Stimulated activated CD8-positive, alpha-beta memory T cell treated with anti-CD3 and anti-CD28 coated beads, Interleukin-4, amount 100 ng/mL, for 48 hours (primary cell): ENCODE results near the gene CRY1.
"Not testable (repeated sequence)": the region's sequence is repeated elsewhere in the genome, so short reads cannot be mapped to it uniquely, and the experiment has no call there.

Experiments used
- DNase-seq: peaks from one replicate; pipeline ENCODE4 v3.0.0-alpha.2; 2020

Gene CRY1

DNA sequence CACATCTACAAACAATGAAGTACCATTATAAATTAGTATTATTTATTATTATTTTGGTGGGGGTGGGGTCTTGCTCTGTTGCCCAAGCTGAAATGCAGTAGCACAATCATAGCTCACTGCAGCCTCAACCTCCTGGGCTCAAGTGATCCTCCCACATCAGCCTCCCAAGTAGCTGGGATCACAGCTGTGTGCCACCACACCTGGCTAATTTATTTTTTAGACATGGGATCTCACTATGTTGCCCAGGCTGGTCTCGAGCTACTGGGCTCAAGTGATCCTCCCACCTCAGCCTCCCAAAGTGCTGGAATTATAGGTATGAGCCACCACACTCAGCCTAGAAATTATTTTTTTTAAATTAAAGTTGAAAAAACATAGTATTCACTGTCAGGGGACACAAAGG lies 15.0 kb upstream of the CRY1 start:
- DNase-seq: not testable (repeated sequence)

DNA sequence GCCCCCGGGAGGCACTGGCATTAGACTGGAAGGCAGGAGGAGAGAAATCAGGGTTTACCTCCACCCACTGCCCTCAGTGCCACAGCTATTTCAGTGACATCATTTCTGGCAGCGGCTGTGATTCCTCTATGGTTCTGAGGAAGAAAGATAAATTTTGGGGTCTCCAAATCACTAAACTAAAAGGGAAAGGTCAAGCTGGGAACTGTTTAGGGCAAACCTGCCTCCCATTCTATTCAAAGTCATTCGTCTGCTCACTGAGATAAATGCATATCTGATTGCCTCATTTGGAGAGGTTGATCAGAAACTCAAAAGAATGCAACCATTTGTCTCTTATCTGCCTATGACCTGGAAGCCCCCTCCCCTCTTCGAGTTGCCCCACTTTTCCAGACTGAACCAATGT lies 14.0 kb upstream of the CRY1 start:
- no peak for DNase-seq

DNA sequence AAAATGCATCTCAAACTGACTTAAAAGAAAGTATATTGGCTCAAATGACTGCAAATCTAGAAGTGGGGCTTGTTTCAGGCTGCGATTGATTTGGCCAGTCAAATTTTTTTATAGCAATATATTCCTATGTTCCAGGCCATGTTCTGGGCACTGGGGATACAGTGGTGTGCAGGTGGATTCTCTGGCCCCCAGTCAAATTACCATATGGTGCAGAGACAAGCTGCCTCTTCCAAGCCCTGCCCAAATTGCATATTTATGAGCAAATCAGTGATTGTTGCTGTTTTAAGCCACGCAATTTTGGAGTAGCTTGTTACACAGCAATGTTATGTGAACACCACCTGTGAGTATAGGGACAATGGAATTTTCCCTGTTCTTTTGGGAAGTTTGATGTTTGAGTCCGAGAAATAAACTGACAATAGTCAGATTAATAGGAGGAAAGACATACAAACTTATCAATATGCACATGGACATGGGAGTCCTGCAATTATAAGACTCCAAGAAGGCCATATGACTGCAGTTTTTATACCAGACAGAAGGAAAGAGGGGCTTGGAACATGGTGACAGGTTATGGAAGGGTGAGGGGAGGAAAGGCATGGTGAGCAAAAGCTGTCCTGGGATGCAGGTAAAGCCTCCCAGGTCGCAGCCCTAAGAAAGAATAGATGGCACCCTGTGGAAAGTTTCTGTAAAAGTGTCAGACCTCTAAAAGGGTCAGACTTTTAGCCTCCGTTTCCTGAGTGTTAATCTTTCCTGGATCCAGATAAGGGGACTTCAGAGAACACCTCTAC lies 13.1 kb upstream of the CRY1 start:
- DNase-seq: no peak

DNA sequence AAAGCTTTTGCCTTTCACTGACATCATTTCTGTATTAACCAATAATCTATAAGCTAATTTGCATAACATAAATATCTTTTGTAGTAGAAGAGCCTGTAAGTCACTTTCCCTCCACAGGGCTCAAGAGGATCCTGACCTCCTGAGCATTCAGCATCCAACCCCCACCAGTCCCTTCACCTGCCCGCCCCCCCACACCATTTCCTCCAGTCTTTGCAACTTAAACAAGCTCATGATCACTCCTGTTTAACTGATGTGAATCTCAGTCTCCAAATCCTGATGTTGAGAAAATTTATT lies 12.0 kb upstream of the CRY1 start:
- no peak for DNase-seq

DNA sequence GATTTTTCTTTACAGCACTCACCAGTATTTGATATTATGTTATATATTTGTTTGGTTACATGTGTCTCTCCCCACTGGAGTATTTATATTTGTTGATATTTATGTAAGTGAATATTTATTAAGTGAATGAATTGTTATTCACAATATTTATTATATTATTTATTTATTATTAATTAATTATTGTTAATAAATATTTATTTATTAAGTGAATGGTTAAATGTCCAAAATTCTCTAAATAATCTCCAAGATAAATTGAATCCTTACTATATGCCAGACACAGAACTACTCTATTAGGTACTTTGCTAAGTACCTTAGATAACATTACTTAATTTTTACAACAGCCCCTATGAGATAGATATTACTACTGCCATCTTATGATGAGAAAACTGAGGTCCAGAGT lies 10.2 kb upstream of the CRY1 start:
- DNase-seq: no peak

DNA sequence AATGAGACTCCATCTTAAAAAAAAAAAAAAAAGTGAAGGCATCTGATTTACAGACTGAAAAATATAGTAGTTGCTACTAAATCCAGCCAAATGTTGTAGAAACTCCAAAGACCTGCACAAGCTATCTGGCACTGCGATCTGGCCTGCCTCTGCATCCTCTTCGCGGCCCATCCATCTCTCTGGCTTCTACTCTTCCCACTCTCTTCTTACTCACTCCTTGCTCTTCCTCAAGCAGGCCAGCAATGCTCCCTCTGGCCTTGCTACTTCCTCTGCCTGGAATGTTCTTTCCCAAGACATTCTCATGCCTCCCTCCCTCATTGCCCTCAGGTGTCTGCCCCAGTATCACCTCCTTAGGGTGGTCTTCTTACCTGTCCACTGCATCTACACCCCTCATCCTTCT lies 9.7 kb upstream of the CRY1 start:
- no peak for DNase-seq

DNA sequence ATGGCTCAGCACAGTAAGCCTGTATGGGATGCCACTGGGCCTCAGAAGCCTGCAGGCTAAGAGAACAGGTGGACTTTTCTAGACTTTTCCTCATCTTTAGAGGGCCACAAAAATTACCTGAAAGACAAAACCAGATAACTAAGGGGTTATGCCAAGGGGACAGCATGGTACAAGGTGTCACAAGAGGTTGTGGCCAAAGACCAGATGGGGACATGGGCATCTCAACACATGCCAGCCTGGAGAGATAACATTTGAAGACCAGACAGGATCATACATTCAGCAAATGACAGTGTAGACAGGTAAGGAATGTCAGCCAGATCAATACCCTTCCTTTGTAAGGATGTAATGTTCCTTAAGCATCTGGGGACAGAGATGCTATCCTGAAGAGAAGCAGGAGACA lies 8.9 kb upstream of the CRY1 start:
- no peak for DNase-seq

DNA sequence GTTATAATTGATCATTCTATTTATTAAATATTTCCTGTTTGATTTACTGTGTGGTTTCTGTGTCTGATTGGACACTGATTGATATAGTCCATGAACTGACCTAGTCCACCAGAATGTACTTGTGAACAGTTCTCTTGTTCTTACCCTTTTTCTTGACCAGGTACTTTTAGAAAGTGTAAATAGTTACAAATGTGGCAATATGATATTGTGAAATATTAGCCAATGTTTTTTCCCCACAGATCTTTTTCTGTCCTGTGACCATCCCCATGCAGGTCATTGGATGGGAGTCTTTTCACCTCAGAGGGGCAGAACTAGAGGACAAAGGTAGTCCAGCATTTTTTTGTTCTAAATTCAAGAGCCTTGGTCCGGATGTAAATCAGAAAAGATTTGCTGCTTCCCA lies 8.3 kb upstream of the CRY1 start:
- no peak for DNase-seq

DNA sequence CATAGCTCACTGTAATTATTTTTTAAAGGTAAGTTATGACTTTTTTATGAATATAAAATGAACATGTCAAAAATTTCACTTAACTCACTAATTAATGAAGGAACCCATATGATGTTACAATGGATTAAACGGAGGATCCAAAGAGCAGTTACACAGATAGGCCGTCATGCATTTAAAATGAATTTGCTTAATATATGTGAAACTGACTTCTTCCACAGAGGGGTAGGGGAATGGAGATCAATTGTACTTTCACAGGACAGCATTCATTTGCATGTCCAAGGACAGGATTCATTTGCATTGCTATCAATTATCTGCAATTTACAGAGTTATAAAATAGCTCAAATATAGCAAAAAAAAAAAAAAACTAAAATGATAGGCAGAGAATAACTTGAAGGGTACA lies 6.6 kb upstream of the CRY1 start:
- DNase-seq: no peak

DNA sequence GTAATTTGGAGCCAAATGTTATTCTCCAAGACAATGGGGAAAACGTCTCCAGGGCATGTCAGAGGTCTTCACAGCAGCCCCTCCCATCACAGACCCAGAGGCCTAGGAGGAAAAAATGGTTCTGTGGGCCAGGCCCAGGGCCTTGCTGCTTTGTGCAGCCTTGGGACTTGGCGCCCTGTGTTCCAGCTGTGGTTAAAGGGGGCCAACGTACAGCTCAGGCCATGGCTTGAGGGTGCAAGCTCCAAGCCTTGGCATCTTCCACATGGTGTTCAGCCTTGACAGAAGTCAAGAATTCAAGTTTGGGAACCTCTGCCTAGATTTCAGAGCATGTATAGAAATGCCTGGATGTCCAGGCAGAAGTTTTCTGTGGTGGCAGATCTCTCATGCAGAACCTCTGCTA lies 3.2 kb upstream of the CRY1 start:
- no peak for DNase-seq

DNA sequence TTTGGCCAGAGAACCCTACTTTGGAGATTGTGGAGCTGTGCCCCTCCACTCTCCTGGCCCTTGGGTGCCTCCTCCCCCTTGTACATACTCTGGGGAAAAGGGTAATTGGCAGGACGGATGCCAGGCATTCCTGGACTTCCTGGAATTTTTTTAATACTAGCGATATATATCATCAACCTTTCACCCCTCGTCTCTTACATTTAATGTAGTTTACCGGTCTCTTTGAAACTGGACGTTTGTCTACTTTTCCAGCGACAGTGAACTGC lies 767 bp upstream of the CRY1 start:
- no peak for DNase-seq

DNA sequence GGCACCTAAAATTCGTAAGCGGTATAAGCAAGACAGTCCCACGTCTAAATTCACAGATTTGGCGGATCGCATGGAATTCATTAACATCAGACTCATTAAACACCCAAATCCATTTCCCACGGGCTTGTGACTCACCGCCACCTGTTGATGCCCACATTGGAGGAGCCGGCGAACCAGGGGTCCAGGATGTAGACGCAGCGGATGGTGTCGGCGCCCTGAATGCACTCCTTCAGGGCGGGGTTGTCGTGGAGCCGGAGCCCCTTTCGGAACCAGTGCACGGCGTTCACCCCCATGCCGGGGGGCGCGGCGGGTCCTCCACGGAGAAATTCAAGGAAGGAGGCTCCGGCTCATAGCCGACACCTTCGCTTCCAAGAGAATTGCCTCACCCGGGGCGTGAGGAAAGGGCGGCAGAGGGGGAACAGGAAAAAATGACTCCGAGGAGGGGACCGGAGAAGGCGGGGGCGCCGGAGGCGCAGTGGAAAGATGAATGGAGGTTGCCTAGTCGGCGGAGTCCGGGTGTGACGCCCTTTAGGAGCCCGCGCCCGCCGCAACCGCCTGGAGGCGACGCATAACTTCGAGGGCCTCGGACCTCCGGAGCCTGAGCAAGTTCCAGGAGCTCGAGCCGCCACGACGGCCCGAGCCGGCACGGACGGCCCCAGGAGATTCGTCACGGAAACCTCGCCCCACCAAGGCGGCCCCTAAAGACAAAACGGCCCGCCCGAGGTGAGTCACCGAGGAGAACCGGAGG lies 506 bp downstream of the CRY1 start:
- DNase-seq: peak; percentile 79

DNA sequence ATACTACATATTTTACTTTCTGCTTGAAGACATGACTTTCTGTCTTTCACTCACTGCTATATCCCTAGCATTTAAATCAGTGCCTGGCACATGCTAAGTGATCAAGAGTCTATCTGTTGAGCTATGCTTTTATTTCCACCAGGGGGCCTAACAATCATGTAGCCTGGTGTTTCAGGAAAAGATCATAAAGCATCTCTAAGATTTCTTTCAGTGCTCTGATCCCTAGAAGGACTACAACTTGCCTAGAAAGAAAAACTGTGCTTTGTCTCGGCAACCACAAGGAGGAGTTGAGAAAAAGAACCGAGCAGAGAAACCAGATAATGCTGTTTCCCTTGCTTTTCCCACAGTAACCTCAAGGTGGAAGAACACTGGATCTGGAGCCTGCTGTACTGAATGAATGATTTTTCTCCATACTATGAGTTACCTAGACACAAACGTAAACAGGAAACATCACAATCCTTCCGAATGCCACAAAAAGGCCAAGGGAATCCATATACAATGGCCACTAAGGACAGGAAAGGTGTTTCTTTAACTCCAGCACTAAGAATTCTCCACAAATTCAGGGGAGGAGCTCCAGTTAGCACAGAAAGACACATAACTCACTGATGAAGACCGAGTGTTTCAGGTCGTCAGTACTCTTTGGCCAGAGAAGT lies 1.2 kb downstream of the CRY1 start:
- no peak for DNase-seq

DNA sequence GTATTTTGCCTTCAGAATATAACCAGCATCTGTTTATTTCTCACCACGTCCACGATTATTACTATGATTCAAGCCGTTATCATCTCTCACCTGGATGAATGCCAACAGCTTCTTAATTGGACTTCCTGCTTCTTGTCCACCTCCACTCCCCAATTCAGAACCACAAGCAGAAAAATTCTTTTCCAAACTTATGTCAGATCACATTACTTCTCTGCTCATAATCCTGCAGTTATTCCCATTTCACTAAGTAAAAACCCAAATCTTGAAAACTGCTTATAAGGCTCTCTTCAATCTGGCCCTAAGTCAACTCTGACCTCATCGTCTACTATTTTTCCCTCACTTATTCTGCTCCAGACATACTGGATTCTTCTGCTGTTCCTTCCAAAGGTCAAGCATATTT lies 2.0 kb downstream of the CRY1 start:
- DNase-seq: no peak

DNA sequence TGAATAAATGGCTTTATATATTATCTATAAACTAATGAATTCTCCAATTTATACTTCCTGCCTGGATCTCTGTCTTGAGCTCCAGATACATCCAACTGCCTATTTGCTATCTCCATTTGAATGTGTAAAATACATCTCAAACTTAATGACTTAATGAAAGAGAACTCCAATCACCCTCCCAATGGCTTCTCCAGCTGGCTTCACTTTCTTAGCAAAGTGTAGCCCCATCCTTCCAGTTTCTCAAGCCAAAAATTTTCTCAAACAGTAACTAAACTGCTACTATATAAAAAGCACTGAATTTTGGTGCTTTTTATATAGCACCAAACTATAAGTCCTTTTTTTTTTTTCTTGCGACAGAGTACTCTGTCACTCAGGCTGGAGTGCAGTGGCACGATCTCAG lies 2.6 kb downstream of the CRY1 start:
- no peak for DNase-seq

DNA sequence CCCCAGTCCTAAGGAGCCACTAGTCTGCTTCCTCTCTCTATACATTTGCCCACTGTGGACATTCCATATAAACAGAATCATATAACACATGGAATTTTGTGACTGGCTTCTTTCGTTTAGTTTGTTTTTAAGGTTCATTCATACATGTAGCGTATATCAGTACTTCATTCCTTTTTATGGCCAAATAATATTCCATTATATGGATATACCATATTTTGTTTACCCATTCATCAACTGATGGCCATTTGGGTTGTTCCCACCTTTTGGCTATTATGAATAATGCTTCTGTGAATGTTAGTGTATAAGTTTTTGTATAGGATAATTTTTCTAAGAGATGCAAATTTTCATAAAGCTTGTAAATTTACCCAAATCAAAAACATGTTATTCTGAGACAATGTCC lies 4.4 kb downstream of the CRY1 start:
- no peak for DNase-seq

DNA sequence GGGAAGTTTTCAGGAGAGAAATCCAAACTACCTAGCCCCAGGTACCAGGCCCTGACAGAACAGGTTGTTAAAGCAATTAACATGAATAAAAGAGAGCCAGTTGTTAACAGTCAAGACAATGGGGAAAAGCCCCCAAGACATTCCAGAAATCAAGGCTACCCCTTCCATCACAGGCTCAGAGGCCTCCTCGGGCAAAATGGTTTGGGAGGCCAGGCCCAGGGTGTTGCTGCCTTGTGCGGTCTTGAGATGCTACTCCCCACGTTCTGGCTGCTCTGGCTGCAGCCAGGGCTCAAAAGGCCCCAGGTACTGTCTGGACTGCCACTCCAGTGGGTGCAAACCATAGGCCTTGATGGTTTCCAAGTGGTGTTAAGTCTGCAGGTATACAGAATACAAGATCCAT lies 7.0 kb downstream of the CRY1 start:
- DNase-seq: no peak

DNA sequence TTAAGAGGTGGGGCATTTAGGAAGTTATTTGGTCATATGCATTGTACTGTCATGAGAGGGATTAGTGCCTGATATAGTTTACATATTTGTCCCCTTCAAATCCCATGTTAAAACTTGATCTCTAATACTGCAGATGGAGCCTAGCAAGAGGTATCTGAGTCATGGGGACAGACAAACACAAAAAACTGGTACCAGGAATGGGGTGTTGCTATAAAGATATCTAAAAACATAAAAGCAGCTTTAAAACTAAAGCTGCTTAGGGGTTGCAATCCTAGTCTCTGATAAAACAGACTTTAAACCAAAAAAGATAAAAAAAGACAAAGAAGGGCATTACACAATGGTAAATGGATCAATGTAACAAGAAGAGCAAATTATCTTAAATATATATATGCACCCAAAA lies 11.6 kb downstream of the CRY1 start:
- no peak for DNase-seq

DNA sequence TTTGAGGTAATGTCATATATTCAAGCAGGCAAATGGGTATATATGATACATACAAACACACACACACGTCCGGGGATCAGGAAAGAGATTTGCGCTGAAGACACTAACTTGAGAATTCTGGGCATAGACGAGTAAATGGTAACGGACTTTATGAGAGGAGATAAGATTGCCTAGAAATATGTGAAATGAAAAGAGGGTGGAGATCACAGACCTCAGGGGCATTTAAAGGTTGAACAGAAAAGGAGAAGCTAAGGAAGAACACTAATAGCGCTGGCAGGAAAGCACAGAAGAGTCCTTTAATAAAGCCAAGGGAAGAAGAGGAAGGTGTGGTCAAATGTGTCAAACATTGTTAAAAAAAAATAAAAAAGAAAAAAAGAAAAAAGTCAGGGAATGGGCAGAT lies 13.1 kb downstream of the CRY1 start:
- DNase-seq: no peak

DNA sequence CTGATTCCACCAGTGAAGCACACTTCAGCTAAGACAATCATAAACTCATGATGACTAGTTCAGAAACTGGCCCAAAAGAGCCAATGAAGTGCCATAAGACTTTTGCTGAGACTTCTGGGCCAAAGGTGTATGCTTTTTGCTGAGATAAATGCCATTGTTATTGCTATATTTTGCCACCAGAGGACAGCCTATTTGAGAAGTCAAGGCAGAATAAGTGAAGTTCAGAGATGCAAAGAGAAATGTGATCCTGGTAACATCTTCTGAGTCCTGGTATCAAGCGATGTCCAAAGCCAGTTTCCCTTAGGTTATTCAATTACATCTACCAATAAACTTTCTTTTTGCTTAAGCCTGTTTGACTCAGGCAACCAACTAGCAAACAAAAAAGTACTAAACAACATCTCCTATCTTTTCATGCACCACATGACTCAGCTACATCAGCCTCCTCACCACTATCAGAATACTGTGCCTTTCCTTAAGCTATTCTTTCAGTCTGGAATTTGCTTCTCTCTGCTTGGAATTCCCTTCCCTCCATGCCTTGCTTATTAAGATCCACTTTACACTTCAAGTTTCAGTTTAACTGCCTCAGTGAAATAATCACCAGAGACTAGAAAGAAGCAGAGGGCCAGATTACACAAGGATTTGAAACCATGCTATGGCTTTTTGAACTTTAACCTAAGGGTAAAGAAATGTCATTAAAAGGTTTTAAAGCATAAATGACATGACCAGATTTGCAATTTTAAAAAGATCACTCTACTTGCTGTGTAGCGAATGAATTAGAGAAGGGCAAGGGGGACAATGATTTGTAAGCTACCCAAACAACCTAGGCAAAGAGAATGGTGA lies 14.0 kb downstream of the CRY1 start:
- DNase-seq: no peak

DNA sequence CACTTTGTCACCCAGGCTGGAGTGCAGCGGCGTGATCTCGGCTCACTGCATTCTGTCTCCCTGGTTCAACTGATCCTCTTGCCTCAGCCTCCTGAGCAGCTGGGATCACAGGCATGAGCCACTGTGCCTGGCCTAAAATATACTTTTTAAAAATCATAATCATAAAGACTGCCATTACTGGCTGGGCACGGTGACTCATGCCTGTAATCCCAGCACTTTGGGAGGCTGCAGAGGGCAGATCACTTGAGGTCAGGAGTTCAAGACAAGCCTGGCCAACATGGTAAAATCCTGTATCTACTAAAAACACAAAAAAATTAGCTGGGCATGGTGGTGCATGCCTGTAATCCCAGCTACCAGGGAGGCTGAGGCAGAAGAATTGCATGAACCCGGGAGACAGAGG lies 20.1 kb downstream of the CRY1 start:
- DNase-seq: not testable (repeated sequence)

DNA sequence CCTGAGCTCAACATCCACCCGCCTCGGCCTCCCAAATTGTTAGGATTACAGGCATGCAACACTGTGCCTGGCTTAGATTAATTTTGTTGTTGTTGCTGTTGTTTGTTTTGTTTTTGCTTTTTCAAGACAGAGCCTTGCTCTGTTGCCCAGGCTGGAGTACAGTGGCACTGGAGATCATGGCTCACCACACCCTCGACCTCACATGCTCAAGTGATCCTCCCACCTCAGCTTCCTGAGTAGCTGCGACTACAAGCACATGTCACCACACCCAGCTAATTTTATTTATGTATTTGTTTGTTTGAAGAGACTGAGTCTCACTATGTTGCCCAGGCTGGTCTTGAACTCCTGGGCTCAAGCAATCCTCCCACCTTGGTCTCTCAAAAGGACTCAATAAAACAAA lies 26.7 kb downstream of the CRY1 start:
- DNase-seq: no peak

DNA sequence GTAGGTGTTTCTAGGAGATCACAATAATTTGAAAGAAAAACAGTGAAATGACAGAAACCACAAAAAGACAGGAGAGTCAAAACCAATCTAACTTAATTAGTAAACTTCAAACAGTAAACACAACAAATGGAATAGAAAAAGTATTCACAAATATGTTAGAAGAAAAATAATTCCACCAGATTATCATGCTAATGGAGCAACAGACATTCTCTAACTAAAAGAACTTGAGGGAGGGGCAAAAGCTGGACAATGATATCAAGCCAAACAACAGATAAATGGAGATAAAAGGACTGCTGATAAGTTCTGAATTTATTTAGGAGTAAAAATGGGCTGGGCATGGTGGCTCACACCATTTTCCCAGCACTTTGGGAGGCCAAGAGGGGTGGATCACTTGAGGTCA lies 28.7 kb downstream of the CRY1 start:
- no peak for DNase-seq

DNA sequence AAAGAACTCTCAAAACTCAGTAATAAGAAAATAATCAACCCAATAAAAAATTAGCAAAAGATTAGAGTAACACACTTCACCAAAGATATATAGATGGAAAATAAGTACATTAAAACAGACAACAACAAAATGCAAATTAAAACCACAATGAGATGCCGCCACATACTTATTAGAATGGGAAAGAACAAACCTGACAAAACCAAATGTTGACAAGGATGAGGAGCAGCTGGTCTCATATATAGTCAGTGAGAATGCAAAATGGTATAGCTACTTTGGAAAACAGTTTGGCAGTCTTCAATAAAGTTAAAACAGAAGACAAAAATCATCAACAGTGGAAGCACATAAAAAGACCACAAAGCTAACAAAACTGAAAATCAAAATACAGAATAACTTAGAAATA lies 29.1 kb downstream of the CRY1 start:
- DNase-seq: no peak
